ENCODE results near the gene FOXE1. TPM values are rescaled to one million over a fixed set of nuclear protein-coding genes. Genes with fewer than 3 reads are reported as not detected.
A peak's percentile ranks its signal among the peaks of the same experiment; 100 is the strongest.

FOXE1 gene
- total RNA-seq, 1 experiment from 2014 or later, result 0.79 TPM

DNA sequence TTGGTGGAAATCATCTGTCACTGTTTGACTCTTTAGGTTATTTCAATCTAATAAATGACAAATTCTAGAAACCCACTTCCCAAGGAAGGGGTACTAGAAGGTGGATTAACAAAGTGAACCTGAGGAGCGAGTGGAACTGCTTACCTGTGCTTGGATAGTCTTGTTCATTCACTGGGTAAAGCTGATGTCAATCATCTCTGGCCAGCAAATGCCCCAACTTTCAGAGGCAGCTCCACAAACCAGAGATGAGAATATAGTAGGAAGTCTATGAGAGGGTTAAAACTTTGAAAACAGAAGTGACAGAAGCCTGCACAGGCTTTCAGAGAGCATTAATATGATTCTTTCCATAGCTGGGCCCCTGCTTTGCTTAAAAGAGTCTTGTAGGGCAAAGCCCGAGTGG, 7.3 kb upstream of the FOXE1 start:
- in situ Hi-C loops (cut with HindIII; ENCODE audit: low pct_unique_long_range_greater_than_20kb, low sequenced_read_pairs), result no loop called here
- no peak for DNase-seq (ENCODE audit: low read depth, low spot score)

DNA sequence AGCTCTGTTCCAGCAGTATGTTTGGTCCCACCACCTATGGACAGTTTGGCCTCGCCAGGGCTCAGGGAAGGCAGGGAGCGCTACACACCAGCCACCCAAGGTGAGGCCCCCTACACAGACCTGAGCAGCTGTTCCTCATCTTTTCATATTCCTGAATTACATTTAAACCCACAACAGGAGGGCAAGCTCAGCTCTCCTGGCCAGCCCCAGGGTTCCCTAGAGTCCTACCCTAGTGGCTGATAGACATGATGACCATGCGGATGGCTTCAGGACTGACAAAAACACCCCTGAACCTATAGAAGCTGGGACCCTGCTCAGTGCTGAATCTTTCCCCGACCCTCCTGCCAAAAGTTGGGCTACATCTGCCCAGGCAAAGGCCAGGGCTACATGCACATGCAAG, 6.7 kb upstream of the FOXE1 start:
- DNase-seq (ENCODE audit: low read depth, low spot score), result no peak
- in situ Hi-C loops (cut with HindIII; ENCODE audit: low pct_unique_long_range_greater_than_20kb, low sequenced_read_pairs), result no loop called here

DNA sequence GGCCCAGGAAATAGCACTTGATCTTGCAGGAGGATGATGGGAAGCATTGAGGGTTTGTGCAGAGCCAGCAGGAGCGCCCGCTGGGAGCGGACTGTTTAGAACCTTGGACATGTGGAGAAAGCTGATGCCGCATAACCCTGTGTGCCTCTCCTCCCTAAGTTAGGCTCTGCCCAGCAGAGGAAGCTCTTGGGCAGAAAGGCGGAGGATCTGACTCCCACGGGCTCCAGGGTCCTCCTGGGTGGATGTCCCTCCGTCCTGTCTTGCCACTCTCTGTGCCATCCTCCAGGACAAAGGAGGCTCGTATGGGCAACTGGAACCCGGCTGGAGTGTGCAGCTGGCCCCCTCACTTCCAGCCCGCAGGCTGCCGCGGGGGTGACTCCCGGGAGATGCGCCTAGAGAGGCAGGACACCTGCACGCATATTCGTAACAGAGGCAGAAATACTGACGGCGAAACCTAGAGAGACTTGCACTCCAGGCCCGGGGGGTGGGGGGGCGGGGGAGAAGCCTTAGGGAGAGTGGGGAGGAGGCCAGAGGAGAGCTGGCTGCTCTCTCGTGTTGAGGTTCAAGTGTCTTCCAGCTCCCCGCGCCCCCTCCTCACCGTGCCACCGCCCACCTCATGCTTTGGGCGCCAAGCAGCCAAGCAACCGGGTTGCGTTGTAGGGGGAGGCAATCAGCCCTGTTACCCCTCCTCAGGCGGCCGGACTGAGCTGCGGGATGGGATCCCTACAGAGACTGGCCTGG, 5.4 kb upstream of the FOXE1 start:
- no peak for DNase-seq (ENCODE audit: low read depth, low spot score)
- in situ Hi-C loops (cut with HindIII; ENCODE audit: low pct_unique_long_range_greater_than_20kb, low sequenced_read_pairs), result no loop called here

DNA sequence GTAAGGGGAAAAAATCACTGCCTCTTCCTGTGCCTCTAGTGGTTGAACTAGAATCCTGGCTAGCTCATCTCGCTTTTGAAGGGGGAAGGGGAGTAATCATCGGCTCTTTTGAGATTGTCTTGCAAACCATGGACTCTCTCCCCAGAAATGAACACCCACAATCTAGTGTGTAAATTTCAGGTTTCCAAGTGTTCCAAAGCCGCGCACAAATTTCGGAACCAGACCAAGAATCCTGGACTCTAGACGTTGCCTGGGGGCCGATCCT, 4.9 kb upstream of the FOXE1 start:
- no peak for DNase-seq (ENCODE audit: low read depth, low spot score)
- in situ Hi-C loops (cut with HindIII; ENCODE audit: low pct_unique_long_range_greater_than_20kb, low sequenced_read_pairs), result no loop called here

- in situ Hi-C loops (cut with HindIII; ENCODE audit: low pct_unique_long_range_greater_than_20kb, low sequenced_read_pairs), result no loop called here
- DNase-seq (ENCODE audit: low read depth, low spot score), result no peak
Observed at GRCh38 chr9:97848480-97849237, 4.4 kb upstream of the FOXE1 start.

DNA sequence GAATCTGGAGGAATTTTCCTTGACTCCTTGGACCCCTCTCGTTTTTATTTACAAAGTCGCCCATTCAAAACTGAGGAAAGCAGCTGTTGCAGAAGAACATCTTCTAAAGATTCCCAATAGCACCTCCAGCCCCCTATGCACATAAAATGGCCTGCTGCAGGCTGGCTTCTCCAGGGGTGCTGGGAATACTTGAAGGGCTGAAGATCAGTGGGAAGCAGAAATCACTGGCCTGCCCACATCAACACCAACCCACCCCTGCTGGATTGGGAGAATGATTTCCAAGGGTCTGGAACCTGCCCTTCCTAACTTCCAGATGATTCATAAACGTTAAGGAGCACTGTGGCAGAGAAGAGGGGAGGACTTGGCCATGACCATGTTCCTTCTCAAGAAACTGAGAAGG, 3.0 kb upstream of the FOXE1 start:
- in situ Hi-C loops (cut with HindIII; ENCODE audit: low pct_unique_long_range_greater_than_20kb, low sequenced_read_pairs), result no loop called here
- DNase-seq (ENCODE audit: low read depth, low spot score), result no peak

- DNase-seq (ENCODE audit: low read depth, low spot score), result no peak
- in situ Hi-C loops (cut with HindIII; ENCODE audit: low pct_unique_long_range_greater_than_20kb, low sequenced_read_pairs), result no loop called here
Observed at GRCh38 chr9:97850746-97851445, 2.1 kb upstream of the FOXE1 start.

GRCh38 chr9:97851446-97851883, 1.6 kb upstream of the FOXE1 start:
- DNase-seq (ENCODE audit: low read depth, low spot score), result no peak
- in situ Hi-C loops (cut with HindIII; ENCODE audit: low pct_unique_long_range_greater_than_20kb, low sequenced_read_pairs), result no loop called here

- no peak for DNase-seq (ENCODE audit: low read depth, low spot score)
- in situ Hi-C loops (cut with HindIII; ENCODE audit: low pct_unique_long_range_greater_than_20kb, low sequenced_read_pairs), result no loop called here
Observed at GRCh38 chr9:97852001-97852398, 1.0 kb upstream of the FOXE1 start.

DNA sequence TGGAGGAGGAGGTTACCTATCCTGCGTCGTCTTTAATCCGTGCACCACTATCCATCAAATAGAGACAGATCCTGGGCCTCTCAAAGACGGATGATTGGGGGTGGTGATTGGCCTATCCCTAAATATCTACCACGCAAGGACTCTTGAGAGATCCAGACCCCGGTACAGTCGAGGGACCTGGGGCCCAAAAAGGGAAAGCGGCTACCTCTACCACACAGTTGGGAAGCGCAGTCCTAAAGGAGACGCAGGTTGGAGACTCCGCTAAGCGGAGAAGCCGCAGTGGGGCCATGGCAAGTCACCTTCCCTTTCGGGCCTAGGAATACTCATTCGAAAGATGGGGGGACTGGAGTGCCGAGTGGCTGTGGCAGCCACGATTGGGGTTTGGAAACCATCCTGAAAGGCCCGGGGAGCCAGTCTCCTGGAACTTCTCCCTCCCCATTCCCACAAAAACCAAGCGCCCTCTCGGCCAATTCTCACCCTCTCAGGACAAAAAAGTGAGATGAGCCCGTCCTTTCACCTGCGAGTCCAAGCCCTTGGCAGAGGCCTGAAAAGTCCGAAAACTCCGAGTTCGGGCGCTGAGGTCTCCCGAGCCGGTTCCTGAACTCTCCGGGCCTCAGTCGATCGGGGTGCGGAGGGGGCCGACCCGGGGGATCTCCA, 499 bp upstream of the FOXE1 start:
- in situ Hi-C loops (cut with HindIII; ENCODE audit: low pct_unique_long_range_greater_than_20kb, low sequenced_read_pairs), result no loop called here

GRCh38 chr9:97853844-97854695, 1.0 kb downstream of the FOXE1 start:
- in situ Hi-C loops (cut with HindIII; ENCODE audit: low pct_unique_long_range_greater_than_20kb, low sequenced_read_pairs), result no loop called here
- DNase-seq (ENCODE audit: low read depth, low spot score), result peak; percentile 54

More for the DNA sequence above, 499 bp upstream of the FOXE1 start:
- no peak for DNase-seq (ENCODE audit: low read depth, low spot score)

GRCh38 chr9:97854696-97855485, 1.9 kb downstream of the FOXE1 start:
- in situ Hi-C loops (cut with HindIII; ENCODE audit: low pct_unique_long_range_greater_than_20kb, low sequenced_read_pairs), result no loop called here
- DNase-seq (ENCODE audit: low read depth, low spot score), result no peak

GRCh38 chr9:97855486-97855875, 2.5 kb downstream of the FOXE1 start:
- in situ Hi-C loops (cut with HindIII; ENCODE audit: low pct_unique_long_range_greater_than_20kb, low sequenced_read_pairs), result no loop called here

DNA sequence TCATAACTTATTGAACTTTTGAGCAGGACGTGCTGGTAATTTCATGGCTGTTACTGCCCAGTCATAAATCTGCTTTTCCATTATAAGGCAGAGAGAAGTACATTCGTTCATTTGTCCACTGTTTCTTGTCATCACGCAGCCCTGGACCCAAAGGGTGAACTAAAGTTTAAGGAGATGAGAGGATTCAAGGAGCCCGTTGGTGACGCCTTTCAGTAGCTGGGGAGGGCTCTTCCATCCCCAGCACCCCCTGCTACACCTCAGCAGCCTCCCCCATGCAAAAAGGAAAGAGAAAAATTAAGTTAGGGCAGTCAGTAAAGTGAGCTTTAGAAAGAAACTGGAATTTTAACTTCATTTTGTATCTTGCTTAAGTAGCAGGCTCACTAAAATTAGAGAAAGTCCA, 2.9 kb downstream of the FOXE1 start:
- no peak for DNase-seq (ENCODE audit: low read depth, low spot score)
- in situ Hi-C loops (cut with HindIII; ENCODE audit: low pct_unique_long_range_greater_than_20kb, low sequenced_read_pairs), result no loop called here

More at GRCh38 chr9:97855486-97855875, 2.5 kb downstream of the FOXE1 start:
- DNase-seq (ENCODE audit: low read depth, low spot score), result no peak

- DNase-seq (ENCODE audit: low read depth, low spot score), result no peak
- in situ Hi-C loops (cut with HindIII; ENCODE audit: low pct_unique_long_range_greater_than_20kb, low sequenced_read_pairs), result no loop called here
Observed at GRCh38 chr9:97856857-97857605, 4.0 kb downstream of the FOXE1 start.
